ENCODE results near the gene MSI2. TPM values are rescaled to one million over a fixed set of nuclear protein-coding genes. Genes with fewer than 3 reads are reported as not detected.

The MSI2 gene
- total RNA-seq, 4 donors from 2014 or later, result 15.9 to 22.9 (median 17.0) TPM

DNA sequence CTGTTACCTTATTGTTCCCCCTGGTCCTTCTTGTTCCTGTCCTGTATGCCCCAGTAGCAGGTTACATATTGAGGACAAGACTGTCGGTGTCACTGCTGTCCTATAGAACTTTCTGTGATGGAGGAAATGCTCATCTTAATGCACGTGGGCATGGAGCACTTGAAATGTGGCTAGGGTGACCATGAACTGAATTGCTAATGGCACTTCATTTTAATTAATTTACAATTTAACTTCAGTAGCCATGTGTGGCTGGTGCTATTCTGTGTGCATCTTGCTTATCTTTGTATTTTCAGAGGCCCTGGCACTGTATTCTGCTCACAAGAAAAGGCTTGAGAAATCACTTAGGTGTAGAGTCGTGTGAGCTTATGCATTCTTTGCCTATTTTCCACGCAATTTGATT is 125.2 kb downstream of the MSI2 start:
- TF ChIP-seq, protein P1, sequence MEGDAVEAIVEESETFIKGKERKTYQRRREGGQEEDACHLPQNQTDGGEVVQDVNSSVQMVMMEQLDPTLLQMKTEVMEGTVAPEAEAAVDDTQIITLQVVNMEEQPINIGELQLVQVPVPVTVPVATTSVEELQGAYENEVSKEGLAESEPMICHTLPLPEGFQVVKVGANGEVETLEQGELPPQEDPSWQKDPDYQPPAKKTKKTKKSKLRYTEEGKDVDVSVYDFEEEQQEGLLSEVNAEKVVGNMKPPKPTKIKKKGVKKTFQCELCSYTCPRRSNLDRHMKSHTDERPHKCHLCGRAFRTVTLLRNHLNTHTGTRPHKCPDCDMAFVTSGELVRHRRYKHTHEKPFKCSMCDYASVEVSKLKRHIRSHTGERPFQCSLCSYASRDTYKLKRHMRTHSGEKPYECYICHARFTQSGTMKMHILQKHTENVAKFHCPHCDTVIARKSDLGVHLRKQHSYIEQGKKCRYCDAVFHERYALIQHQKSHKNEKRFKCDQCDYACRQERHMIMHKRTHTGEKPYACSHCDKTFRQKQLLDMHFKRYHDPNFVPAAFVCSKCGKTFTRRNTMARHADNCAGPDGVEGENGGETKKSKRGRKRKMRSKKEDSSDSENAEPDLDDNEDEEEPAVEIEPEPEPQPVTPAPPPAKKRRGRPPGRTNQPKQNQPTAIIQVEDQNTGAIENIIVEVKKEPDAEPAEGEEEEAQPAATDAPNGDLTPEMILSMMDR (IDR thresholded peaks at IDR 0.05), result no peak
- no peak for TF ChIP-seq POLR2A (IDR thresholded peaks at IDR 0.05)
- no peak overlapping the region for H3K27ac ChIP-seq
- DNase-seq, result no peak
- H3K4me3 ChIP-seq, result no peak overlapping the region
- H3K4me1 ChIP-seq, result peaks cover 0 to 10% (median 7%) of the 10 kb centered on the region in 3 donors
- WGBS, 2 donors, result 90 to 95% methylated on average over 4 of the region's 4 CpGs
- peaks cover 0 to 7% (median 0%) of the 10 kb centered on the region in 3 donors for H3K9me3 ChIP-seq
- no peaks in the 10 kb centered on the region for H3K27me3 ChIP-seq
- intact Hi-C loops (cut with DNase I), result no loop called here
- no peaks in the 10 kb centered on the region for H3K36me3 ChIP-seq

DNA sequence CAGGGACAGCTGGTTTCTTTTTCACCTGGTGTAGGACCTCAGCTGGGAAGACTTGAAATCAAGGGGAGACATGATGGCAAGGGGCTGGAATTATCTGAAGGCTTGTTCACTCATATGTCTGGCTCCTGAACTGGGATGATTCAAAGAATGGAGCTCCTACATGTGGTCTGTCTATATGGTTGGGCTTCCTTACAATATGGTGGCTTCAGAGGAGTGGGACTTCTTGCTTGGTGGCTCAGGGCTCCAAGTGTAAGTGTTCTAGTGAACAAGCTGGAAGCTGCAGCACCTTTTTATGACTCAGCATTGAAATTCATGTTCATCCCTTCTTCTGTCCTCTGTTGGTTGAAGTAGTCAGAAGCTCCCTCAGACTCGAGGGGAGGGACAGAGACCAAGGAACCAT is 127.9 kb downstream of the MSI2 start:
- intact Hi-C loops (cut with DNase I), result no loop called here
- 89 to 100% methylated on average over 1 of the region's 1 CpG for WGBS, 2 donors

DNA sequence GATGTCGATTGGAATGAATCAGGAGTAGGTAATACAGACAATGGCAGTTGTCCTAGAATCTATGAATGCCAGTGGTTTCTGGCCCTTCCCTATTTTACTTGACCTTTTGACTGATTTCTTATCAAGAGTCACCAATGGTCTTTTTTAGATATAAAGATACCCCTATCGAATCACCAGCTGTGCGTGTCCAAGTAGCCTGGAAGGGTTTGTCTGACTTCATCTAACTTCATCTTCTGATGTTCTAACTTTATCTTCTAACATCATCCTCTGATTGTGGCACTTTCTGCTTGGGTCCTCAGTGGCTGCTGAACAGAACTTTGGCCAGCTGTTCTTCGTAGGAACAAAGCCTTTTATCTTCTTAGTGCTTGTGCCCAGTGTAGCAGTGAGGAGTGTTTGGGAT is 129.7 kb downstream of the MSI2 start:
- peaks cover 0 to 21% (median 0%) of the 10 kb centered on the region in 3 donors for H3K9me3 ChIP-seq

More for the DNA sequence above, 127.9 kb downstream of the MSI2 start:
- H3K4me1 ChIP-seq, result peaks cover 0 to 5% (median 3%) of the 10 kb centered on the region in 3 donors
- no peak for TF ChIP-seq POLR2A (IDR thresholded peaks at IDR 0.05)
- TF ChIP-seq, protein P1 (IDR thresholded peaks at IDR 0.05), result no peak
- no peak for DNase-seq
- H3K4me3 ChIP-seq, result no peak overlapping the region
- no peaks in the 10 kb centered on the region for H3K27me3 ChIP-seq
- peaks cover 0 to 21% (median 0%) of the 10 kb centered on the region in 3 donors for H3K9me3 ChIP-seq
- no peak overlapping the region for H3K27ac ChIP-seq
- H3K36me3 ChIP-seq, result no peaks in the 10 kb centered on the region

DNA sequence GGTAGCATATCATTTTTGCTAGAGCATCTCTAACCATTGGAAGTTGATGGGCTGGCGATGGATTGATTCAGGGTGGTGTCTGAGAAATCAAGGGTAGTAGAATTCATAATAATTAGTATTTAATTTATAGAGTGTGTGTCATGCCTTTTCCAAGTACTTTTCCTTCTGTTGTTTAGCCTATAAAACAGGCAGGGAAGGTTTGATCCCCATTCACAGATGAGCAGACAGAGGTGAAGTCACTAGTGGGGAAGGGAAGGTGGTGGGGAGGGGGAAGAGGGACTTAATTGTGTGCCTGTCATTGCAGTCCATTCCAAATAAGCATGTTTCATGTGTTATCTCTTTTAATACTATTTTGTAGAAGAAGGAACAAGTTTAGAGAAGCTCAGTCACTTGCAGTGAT is 131.3 kb downstream of the MSI2 start:
- Histone ChIP-seq H3K36me3 (no peaks in the 10 kb centered on the region), H3K27me3 (no peaks in the 10 kb centered on the region), H3K4me3 (no peak overlapping the region), H3K9me3 (peaks cover 0 to 21% (median 0%) of the 10 kb centered on the region in 3 donors), H3K4me1 (no peaks in the 10 kb centered on the region), H3K27ac (no peak overlapping the region)
- TF ChIP-seq, protein P1 (IDR thresholded peaks at IDR 0.05), result no peak
- no peak for TF ChIP-seq POLR2A (IDR thresholded peaks at IDR 0.05)
- intact Hi-C loops (cut with DNase I), result no loop called here
- 94 to 100% methylated on average over 1 of the region's 1 CpG for WGBS, 2 donors
- DNase-seq, result no peak

More for the DNA sequence above, 129.7 kb downstream of the MSI2 start:
- Histone ChIP-seq H3K36me3 (no peaks in the 10 kb centered on the region), H3K27me3 (no peaks in the 10 kb centered on the region), H3K4me3 (no peak overlapping the region), H3K27ac (no peak overlapping the region), H3K4me1 (no peaks in the 10 kb centered on the region)
- no peak for DNase-seq
- intact Hi-C loops (cut with DNase I), result no loop called here
- 86 to 96% methylated on average over 4 of the region's 4 CpGs for WGBS, 2 donors
- TF ChIP-seq, protein P1 (IDR thresholded peaks at IDR 0.05), result no peak
- TF ChIP-seq POLR2A (IDR thresholded peaks at IDR 0.05), result no peak

DNA sequence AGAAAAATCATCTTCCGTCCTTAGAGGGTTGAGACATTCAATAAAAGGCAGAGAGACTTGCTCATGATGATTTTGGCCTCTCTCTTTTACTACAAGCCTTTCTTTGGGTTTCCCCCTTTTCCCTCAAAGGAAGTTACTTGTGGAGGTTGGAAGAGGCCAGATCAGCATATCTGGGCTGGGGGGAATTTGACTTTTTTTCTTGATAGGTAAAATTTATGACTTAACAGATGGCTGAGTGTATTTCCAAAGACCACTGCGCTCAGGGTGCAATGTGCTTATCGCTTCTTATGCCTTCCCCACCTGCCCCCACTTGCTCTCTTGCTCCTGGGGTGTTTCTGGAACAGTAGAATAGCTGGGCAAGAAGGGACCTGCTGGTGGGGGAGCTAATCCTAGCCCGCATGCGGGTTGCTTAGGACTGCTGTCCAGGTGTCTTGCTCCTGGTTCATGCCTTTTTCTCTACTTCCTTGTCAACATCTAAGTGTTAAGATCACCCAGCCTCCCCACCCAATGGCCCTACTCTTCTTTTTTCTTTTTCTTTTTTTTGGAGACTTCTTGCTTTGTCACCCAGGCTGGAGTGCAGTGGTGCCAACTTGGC is 131.9 kb downstream of the MSI2 start:
- DNase-seq, result no peak
- no peak overlapping the region for H3K27ac ChIP-seq
- H3K4me1 ChIP-seq, result no peaks in the 10 kb centered on the region
- no peak overlapping the region for H3K4me3 ChIP-seq
- intact Hi-C loops (cut with DNase I), result no loop called here
- H3K9me3 ChIP-seq, result peaks cover 0 to 24% (median 0%) of the 10 kb centered on the region in 3 donors
- no peaks in the 10 kb centered on the region for H3K36me3 ChIP-seq
- no peaks in the 10 kb centered on the region for H3K27me3 ChIP-seq
- 40 to 52% methylated on average over 5 of the region's 5 CpGs for WGBS, 2 donors
- no peak for TF ChIP-seq POLR2A (IDR thresholded peaks at IDR 0.05)
- TF ChIP-seq, protein P1 (IDR thresholded peaks at IDR 0.05), result no peak
